ENCODE results near the gene SLC10A7.

- TF ChIP-seq, protein P1, sequence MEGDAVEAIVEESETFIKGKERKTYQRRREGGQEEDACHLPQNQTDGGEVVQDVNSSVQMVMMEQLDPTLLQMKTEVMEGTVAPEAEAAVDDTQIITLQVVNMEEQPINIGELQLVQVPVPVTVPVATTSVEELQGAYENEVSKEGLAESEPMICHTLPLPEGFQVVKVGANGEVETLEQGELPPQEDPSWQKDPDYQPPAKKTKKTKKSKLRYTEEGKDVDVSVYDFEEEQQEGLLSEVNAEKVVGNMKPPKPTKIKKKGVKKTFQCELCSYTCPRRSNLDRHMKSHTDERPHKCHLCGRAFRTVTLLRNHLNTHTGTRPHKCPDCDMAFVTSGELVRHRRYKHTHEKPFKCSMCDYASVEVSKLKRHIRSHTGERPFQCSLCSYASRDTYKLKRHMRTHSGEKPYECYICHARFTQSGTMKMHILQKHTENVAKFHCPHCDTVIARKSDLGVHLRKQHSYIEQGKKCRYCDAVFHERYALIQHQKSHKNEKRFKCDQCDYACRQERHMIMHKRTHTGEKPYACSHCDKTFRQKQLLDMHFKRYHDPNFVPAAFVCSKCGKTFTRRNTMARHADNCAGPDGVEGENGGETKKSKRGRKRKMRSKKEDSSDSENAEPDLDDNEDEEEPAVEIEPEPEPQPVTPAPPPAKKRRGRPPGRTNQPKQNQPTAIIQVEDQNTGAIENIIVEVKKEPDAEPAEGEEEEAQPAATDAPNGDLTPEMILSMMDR (IDR thresholded peaks at IDR 0.05) = no peak
- TF ChIP-seq EP300 (IDR thresholded peaks at IDR 0.05; ENCODE audit: low read depth) = no peak
Observed at GRCh38 chr4:146275370-146275769, 246.4 kb downstream of the SLC10A7 start.
